ENCODE results near the gene TMEM170A. TPM values are rescaled to one million over a fixed set of nuclear protein-coding genes. Genes with fewer than 3 reads are reported as not detected.

Gene TMEM170A
- total and polyA plus RNA-seq, 2 of the 13 experiments (the other 11 are each of a cell fraction or from before 2014, with no cell fraction given), result 35.7 to 39.7 TPM

- TF ChIP-seq ZNF609 (CRISPR knock-in tag; IDR thresholded peaks at IDR 0.05; ENCODE audit: borderline replicate concordance), result no peak
- no peak for TF ChIP-seq RFX3 (CRISPR knock-in tag; IDR thresholded peaks at IDR 0.05)
- no peak for TF ChIP-seq TEAD3 (CRISPR knock-in tag; optimal IDR thresholded peaks at IDR 0.05; ENCODE audit: borderline replicate concordance)
- no peak for TF ChIP-seq ZNF44 (CRISPR knock-in tag; IDR thresholded peaks at IDR 0.05)
- no peak for TF ChIP-seq HCFC1 (IDR thresholded peaks at IDR 0.05; ENCODE audit: low read depth, low read length)
- TF ChIP-seq ZNF282 (IDR thresholded peaks at IDR 0.05; ENCODE audit: partially characterized antibody), result no peak
- TF ChIP-seq ZBTB43 (CRISPR knock-in tag; conservative IDR thresholded peaks at IDR 0.05), result 0 out of 2 replicates have a peak, but pooled peaks have one; percentile 47
These were observed 11.9 kb downstream of the TMEM170A start (continued) for GRCh38 chr16:75452464-75453190.
